GM23338 (cell line): ENCODE measurements around the gene WNT2.

Experiments used
- EZH2 ChIP-seq: fragments of 200-600 bp; sonication (generic); IDR thresholded peaks from one replicate; pipeline ENCODE4 v1.8.0; 2017; ENCODE audit warnings: antibody characterized with exemption, mild to moderate bottlenecking, low read depth; ENCODE audit not compliant: unreplicated experiment
- EZH2phosphoT487 ChIP-seq: fragments of 200-600 bp; sonication (generic); IDR thresholded peaks from one replicate; pipeline ENCODE4 v1.8.1; 2018; ENCODE audit warnings: antibody characterized with exemption; ENCODE audit not compliant: unreplicated experiment
- JUNB ChIP-seq: IDR thresholded peaks from one replicate; pipeline ENCODE4 v1.6.1; 2016; ENCODE audit warnings: antibody characterized with exemption; ENCODE audit not compliant: unreplicated experiment
- POLR2AphosphoS5 ChIP-seq: IDR thresholded peaks from 2 replicates; pipeline ENCODE4 v1.6.1; 2016; ENCODE audit warnings: antibody characterized with exemption, low read depth
- STAT1 ChIP-seq: IDR thresholded peaks from one replicate; pipeline ENCODE4 v1.6.1; 2016; ENCODE audit warnings: antibody characterized with exemption; ENCODE audit not compliant: unreplicated experiment
- TF ChIP-seq, protein P1 (sequence below), 2 experiments: fragments of 200-600 bp in 1 of 2; sonication (generic) in 1 of 2; conservative IDR thresholded peaks; 2 replicates each; pipeline versions ENCODE4 v1.5.1 to v1.6.1; 2016 to 2017; ENCODE audit warnings: antibody characterized with exemption in 2 of 2, low read depth in 2 of 2, mild to moderate bottlenecking in 2 of 2, moderate library complexity in 1 of 2
- TF ChIP-seq, protein P2 (sequence below): fragments of 250-450 bp; sonication (Bioruptor Pico); IDR thresholded peaks from 2 replicates; pipeline ENCODE4 v1.5.0; 2020; ENCODE audit warnings: mild to moderate bottlenecking, moderate library complexity
- TF ChIP-seq, protein P3 (sequence below): IDR thresholded peaks from one replicate; pipeline ENCODE4 v1.6.1; 2018; ENCODE audit warnings: antibody characterized with exemption; ENCODE audit not compliant: unreplicated experiment

DNA sequence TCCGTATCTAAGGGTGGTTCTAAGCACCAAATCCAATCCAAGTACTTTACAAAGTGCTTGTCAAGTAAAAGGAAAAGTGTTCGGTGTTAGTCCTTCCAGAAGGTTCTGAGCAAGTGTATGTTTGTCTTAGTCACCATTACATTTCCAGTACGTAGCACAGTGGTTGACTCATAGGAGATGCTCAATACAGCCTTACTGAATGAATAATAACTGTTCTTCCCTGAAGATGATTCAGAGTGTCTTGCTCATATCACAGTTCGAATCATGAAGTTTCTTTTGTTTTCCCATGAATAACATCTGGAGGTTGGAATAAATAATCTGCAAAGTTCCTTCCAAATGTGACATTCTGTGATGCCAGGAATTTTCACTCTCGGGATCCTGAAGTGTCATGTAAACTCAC, 53.4 kb downstream of the WNT2 start:
- no peak for TF ChIP-seq EZH2
- TF ChIP-seq, protein P1, sequence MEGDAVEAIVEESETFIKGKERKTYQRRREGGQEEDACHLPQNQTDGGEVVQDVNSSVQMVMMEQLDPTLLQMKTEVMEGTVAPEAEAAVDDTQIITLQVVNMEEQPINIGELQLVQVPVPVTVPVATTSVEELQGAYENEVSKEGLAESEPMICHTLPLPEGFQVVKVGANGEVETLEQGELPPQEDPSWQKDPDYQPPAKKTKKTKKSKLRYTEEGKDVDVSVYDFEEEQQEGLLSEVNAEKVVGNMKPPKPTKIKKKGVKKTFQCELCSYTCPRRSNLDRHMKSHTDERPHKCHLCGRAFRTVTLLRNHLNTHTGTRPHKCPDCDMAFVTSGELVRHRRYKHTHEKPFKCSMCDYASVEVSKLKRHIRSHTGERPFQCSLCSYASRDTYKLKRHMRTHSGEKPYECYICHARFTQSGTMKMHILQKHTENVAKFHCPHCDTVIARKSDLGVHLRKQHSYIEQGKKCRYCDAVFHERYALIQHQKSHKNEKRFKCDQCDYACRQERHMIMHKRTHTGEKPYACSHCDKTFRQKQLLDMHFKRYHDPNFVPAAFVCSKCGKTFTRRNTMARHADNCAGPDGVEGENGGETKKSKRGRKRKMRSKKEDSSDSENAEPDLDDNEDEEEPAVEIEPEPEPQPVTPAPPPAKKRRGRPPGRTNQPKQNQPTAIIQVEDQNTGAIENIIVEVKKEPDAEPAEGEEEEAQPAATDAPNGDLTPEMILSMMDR (conservative IDR thresholded peaks at IDR 0.05; ENCODE audit: low read depth in 2 of 2): no peak
- TF ChIP-seq, protein P2, sequence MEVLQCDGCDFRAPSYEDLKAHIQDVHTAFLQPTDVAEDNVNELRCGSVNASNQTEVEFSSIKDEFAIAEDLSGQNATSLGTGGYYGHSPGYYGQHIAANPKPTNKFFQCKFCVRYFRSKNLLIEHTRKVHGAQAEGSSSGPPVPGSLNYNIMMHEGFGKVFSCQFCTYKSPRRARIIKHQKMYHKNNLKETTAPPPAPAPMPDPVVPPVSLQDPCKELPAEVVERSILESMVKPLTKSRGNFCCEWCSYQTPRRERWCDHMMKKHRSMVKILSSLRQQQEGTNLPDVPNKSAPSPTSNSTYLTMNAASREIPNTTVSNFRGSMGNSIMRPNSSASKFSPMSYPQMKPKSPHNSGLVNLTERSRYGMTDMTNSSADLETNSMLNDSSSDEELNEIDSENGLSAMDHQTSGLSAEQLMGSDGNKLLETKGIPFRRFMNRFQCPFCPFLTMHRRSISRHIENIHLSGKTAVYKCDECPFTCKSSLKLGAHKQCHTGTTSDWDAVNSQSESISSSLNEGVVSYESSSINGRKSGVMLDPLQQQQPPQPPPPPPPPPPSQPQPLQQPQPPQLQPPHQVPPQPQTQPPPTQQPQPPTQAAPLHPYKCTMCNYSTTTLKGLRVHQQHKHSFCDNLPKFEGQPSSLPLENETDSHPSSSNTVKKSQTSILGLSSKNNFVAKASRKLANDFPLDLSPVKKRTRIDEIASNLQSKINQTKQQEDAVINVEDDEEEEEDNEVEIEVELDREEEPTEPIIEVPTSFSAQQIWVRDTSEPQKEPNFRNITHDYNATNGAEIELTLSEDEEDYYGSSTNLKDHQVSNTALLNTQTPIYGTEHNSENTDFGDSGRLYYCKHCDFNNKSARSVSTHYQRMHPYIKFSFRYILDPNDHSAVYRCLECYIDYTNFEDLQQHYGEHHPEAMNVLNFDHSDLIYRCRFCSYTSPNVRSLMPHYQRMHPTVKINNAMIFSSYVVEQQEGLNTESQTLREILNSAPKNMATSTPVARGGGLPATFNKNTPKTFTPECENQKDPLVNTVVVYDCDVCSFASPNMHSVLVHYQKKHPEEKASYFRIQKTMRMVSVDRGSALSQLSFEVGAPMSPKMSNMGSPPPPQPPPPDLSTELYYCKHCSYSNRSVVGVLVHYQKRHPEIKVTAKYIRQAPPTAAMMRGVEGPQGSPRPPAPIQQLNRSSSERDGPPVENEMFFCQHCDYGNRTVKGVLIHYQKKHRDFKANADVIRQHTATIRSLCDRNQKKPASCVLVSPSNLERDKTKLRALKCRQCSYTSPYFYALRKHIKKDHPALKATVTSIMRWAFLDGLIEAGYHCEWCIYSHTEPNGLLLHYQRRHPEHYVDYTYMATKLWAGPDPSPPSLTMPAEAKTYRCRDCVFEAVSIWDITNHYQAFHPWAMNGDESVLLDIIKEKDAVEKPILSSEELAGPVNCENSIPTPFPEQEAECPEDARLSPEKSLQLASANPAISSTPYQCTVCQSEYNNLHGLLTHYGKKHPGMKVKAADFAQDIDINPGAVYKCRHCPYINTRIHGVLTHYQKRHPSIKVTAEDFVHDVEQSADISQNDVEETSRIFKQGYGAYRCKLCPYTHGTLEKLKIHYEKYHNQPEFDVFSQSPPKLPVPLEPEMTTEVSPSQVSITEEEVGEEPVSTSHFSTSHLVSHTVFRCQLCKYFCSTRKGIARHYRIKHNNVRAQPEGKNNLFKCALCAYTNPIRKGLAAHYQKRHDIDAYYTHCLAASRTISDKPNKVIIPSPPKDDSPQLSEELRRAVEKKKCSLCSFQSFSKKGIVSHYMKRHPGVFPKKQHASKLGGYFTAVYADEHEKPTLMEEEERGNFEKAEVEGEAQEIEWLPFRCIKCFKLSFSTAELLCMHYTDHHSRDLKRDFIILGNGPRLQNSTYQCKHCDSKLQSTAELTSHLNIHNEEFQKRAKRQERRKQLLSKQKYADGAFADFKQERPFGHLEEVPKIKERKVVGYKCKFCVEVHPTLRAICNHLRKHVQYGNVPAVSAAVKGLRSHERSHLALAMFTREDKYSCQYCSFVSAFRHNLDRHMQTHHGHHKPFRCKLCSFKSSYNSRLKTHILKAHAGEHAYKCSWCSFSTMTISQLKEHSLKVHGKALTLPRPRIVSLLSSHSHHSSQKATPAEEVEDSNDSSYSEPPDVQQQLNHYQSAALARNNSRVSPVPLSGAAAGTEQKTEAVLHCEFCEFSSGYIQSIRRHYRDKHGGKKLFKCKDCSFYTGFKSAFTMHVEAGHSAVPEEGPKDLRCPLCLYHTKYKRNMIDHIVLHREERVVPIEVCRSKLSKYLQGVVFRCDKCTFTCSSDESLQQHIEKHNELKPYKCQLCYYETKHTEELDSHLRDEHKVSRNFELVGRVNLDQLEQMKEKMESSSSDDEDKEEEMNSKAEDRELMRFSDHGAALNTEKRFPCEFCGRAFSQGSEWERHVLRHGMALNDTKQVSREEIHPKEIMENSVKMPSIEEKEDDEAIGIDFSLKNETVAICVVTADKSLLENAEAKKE (CRISPR knock-in tag): no peak
- no peak for TF ChIP-seq POLR2AphosphoS5
- no peak for TF ChIP-seq JUNB
- no peak for TF ChIP-seq EZH2phosphoT487
- TF ChIP-seq, protein P3, sequence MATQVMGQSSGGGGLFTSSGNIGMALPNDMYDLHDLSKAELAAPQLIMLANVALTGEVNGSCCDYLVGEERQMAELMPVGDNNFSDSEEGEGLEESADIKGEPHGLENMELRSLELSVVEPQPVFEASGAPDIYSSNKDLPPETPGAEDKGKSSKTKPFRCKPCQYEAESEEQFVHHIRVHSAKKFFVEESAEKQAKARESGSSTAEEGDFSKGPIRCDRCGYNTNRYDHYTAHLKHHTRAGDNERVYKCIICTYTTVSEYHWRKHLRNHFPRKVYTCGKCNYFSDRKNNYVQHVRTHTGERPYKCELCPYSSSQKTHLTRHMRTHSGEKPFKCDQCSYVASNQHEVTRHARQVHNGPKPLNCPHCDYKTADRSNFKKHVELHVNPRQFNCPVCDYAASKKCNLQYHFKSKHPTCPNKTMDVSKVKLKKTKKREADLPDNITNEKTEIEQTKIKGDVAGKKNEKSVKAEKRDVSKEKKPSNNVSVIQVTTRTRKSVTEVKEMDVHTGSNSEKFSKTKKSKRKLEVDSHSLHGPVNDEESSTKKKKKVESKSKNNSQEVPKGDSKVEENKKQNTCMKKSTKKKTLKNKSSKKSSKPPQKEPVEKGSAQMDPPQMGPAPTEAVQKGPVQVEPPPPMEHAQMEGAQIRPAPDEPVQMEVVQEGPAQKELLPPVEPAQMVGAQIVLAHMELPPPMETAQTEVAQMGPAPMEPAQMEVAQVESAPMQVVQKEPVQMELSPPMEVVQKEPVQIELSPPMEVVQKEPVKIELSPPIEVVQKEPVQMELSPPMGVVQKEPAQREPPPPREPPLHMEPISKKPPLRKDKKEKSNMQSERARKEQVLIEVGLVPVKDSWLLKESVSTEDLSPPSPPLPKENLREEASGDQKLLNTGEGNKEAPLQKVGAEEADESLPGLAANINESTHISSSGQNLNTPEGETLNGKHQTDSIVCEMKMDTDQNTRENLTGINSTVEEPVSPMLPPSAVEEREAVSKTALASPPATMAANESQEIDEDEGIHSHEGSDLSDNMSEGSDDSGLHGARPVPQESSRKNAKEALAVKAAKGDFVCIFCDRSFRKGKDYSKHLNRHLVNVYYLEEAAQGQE: no peak
- no peak for TF ChIP-seq STAT1
